GM18867 (cell line): ENCODE results near the gene SMIM1.
"Not testable (repeated sequence)": the region's sequence is repeated elsewhere in the genome, so short reads cannot be mapped to it uniquely, and the experiment has no call there.

Experiments used
- ATAC-seq: cut with Tn5 transposase; IDR thresholded peaks from one replicate; pipeline ENCODE4 v1.9.1; 2021; ENCODE audit warnings: mild to moderate bottlenecking, moderate library complexity; ENCODE audit not compliant: unreplicated experiment

Gene SMIM1, protein sequence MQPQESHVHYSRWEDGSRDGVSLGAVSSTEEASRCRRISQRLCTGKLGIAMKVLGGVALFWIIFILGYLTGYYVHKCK

DNA sequence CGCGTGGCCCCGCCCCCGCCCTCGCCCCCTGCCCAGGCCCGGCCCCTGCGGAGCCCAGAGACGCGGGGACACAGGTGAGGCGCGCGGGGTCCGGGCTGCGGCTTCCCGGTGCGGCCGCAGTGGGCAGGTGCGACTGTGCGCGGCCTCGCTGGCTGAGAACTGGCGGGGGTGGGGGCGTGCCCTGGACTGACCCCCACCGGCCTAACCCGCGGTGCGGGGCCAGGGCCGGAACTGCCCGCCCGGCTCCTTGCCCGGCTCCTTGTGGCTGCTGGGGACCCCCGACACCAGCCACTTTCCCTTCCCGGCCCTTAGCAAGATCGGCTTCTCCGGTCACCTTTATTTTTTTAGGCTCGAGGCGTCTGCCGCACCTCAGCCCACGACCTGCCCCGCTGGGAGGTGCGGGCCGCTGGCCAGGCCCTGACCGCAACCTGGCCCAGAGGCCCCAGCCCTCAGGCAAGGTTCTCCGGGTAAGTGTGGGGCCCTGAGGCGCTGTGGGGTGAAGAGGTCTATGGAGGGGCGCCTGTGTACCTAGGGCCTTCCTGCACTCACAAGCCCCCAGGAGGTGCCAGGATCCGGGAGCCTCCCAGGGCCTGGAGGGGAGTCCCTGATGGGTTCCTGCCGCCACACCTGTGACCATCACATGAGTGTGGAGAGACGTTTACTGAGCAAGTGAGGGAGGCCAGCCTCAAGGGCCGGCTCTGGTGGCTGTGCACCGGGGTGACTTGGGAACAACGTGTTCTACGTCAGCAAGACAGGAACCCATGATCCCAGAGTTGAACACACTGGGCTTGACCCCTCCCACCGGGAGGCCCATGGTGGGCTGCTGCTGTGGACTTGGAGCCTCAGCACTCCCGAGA is at the start of gene SMIM1:
SMIM1 (plus strand) TSS at position 35 of the 857 bp plus-strand sequence. CDS start 2,625 bp downstream, outside the sequence.
- ATAC-seq = peak; percentile 5

DNA sequence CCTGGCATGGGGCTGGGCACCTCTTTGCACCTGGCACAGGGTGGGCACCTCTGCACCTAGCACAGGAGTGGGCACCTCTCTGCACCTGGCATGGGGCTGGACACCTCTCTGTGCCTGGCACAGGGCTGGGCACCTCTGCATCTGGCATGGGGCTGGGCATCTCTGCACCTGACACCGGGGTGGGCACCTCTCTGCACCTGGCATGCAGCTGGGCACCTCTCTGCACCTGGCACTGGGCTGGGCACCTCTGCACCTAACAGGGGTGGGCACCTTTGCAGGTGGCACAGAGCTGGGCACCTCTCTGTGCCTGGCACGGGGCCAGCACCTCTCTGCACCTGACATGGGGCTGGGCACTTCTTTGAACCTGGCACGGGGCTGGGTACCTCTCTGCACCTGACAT is 49.7 kb upstream of the SMIM1 start:
- no peak for ATAC-seq

DNA sequence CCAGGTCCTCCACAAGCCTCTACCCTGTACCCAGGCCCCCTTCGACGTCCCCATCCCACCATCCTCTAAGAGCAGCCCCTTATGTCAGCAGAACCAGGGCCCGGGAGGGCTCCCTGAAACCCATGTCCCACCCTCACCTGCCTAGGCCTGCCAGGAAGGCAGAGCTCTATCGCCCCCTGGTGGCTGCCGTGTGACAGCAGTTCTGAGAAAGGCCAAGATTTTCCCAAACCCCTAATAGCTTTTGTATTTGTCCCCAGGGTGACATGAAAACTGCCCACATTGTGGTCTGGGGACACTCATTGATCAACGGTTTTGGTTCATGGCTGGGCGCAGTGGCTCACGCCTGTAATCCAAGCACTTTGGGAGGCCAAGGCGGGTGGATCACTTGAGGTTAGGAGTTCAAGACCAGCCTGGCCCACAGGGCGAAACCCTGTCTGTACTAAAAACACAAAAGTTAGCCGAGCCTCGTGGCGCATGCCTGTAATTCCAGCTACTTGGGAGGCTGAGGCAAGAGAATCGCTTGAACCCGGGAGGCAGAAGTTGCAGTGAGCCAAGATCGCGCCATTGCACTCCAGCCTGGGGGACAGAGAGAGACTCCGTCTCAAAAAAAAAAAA is 48.0 kb upstream of the SMIM1 start:
- ATAC-seq = not testable (repeated sequence)

DNA sequence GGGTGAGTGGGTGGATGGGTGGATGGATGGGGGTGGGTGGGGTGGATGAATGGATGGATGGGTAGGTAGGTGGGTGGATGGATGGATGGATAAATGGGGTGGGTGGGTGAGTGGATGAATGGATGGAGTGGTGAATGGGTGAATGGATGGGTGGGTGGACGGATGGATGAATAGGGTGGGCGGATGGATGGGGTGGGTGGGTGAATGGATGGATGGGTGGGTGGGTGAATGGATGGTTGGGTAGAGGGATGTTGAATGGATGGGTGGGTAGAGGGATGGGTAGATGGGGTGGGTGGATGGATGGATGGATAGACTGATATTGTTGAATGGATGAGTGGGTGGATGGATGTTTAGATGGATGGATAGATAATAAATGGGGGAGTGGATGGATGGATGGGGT is 47.2 kb upstream of the SMIM1 start:
- no peak for ATAC-seq

DNA sequence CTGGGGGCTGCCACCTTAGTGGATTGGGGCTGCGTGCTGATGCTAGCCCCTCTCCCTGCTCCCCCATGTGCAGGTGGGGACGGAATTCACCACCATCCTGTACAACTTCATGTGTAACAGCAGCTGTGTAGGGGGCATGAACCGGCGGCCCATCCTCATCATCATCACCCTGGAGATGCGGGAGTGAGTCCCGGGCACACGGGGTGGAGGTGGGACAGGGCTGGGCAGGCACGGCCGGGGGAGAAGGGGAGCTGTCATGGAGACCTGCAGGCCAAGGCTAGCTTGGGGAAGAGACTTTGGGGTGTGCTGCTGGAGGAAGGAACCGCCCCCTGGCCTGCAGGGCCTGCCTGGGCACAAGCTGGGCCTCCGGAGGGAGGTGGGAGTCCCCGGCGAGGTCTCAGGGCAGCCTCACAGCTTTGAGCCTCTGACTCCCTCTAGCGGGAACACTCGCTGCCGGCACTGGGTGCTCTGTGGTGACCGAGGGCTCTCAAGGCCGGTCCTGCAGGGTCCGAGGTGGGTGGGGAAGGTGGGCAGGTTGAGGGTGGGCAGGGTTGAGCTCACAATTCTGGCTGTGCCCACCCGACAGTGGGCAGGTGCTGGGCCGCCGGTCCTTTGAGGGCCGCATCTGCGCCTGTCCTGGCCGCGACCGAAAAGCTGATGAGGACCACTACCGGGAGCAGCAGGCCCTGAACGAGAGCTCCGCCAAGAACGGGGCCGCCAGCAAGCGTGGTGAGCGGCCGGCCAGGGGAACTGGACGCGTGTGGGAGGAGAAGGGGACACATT is 45.3 kb upstream of the SMIM1 start:
- no peak for ATAC-seq

DNA sequence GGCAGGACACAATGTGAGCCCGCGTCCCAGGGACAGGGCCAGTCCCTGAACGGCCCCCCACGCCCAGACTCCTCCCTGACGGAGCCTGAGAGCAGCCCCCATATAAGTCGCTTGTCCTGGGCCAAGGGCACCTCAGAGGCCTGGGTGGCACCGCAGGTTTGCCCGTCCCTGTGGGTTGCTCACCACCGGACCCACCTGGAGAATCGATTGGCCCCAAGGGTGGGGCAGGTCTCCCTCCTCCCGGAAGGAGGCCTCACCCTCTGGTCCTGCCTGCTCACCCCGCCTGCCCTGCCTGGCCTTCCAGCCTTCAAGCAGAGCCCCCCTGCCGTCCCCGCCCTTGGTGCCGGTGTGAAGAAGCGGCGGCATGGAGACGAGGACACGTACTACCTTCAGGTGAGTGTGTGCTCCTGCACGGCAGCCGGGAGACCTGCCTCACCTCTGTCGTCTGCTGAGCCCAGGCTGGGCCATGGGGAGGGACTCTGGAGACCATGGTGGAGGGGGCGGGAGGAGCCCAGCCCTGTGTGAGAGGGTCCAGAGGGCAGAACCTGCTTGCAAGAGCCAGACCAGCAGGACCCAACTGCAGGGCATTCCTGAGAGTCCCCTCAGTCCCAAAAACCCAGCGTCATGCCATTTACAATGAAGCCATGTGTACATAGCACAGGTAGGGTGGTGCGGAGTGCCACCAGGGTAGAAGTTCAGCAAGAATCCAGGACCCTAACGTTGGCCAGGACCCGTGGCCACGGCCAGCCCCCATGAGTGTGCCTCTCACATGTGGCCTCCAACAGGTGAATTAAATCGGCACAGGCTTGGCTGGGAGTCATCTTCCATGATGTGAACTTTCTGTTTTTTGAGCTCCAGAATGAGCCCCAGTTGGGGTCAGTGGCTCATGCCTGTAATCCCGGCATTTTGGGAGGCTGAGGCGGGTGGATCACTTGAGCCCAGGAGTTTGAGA is 44.4 kb upstream of the SMIM1 start:
- no peak for ATAC-seq

DNA sequence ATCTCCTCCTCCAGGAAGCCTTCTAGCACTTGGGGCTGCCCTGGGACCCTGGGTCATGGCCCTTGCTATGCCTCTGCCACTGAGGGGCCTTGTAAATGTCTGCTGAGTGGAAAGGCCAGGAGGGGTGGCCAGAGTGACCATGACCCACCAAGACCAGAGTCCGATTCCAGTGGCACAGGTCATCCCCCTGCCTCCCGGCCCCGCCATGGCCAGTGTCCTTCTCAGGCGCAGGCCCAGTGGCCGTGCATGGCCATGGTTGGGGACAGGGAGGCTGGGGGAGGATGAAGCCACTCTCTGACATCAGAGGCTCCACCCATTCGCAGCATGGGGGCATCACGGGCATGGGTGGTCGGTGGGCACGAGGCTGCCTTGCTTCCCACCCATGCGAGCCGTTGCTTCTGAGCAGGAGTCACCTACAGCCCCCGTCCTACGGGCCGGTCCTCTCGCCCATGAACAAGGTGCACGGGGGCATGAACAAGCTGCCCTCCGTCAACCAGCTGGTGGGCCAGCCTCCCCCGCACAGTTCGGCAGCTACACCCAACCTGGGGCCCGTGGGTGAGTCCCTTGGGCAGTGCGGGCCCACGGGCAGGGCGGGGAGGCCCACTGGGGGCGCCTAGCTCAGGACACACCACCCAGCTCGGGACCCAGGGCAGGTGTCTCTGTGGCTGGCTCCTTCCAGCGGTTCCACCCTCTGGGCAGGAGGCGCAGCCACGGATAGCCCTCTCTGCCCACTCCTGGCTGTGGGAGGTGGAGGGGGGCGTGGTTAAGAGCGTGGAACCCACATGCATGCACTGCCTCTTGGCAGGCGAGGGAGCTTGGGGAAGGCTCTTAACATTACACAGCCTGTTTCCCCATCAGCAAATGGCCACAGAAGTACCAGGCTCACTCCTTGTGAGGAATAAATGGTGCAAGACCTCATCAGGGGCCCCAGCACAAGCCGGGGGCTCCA is 42.7 kb upstream of the SMIM1 start:
- ATAC-seq = no peak

DNA sequence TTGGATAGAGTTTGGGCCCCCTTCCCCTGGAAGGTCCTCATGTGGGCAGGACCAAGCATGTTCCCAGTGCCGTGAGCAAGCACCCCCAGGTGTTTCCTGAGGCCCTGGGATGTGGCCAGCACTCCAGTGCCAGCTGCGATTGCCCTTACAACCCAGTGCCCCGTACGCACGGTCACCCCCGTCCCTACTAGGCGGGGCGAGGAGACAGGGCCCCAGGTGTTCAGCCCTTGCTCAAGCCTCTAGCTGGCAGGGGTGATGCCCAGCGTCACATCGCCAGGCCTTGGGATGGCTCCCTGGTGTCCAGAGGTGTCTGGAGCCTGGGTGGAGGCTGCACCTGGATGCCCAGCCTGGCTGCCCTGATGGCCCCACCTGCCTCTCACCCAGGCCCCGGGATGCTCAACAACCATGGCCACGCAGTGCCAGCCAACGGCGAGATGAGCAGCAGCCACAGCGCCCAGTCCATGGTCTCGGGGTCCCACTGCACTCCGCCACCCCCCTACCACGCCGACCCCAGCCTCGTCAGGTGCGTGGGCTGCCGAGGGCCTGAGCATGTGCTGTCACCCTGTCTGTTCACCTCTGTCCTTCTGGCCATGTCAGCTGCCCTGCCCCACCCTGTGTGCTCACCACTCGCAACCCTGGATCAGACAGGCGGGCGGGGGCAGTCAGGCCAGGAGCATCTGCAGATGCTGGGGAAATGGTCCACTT is 41.9 kb upstream of the SMIM1 start:
- no peak for ATAC-seq

DNA sequence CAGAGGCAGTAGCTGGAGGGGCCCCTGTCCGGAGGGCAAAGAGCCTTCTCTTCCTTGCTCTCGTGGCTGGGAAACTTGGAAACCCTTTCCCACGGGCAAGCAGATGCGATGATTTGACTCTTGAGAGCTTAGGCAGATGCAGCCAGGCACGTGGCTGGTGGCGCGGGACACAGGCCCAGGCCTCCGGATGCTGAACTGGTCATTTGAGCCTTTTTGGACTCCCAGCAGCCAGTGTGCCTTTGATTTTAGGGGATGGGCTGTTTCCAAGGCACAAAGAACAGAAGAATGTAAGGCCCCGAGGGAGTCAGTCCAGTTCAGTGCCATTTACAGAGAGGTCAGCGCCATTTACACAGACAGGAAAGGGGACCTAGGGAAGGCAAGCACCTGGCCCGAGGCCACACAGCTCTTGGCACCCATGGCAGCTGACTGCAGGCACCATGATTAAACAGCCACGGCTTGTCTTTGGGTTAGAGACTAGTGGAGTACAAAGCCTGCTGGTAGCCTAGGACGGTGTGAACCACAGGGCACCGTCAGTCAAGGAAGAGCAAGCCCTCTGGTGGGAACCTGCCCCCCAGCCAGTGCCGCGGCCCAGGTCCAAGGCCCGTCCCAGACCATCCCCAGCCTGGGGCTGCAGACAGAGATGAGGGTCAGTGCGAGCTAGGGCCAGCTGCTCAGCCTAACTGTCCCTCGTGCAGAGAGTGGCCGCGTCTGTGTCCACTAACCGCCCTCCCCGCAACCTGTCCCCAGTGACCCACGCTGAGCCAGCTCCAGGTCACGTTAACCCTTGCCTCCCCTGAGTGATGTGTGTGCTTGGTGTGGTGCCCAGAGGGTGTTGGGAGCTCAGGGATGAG is 40.7 kb upstream of the SMIM1 start:
- no peak for ATAC-seq

DNA sequence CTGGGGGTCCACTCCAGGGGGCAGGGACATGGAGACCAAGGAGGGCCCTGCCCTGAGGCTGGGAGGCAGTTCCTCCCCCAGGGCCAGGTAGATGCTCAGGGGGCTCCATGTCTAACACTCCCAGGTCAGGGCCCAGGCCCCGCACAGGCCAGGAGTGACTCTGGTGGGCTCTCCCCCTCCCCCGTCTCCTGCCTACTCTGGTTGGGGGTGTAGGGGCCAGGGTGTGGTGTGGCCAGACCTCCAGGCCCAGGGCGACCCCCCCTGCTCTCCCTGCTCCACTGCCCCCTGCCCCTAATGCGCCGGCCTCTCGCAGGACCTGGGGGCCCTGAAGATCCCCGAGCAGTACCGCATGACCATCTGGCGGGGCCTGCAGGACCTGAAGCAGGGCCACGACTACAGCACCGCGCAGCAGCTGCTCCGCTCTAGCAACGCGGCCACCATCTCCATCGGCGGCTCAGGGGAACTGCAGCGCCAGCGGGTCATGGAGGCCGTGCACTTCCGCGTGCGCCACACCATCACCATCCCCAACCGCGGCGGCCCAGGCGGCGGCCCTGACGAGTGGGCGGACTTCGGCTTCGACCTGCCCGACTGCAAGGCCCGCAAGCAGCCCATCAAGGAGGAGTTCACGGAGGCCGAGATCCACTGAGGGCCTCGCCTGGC is 40.0 kb upstream of the SMIM1 start:
- ATAC-seq = no peak

DNA sequence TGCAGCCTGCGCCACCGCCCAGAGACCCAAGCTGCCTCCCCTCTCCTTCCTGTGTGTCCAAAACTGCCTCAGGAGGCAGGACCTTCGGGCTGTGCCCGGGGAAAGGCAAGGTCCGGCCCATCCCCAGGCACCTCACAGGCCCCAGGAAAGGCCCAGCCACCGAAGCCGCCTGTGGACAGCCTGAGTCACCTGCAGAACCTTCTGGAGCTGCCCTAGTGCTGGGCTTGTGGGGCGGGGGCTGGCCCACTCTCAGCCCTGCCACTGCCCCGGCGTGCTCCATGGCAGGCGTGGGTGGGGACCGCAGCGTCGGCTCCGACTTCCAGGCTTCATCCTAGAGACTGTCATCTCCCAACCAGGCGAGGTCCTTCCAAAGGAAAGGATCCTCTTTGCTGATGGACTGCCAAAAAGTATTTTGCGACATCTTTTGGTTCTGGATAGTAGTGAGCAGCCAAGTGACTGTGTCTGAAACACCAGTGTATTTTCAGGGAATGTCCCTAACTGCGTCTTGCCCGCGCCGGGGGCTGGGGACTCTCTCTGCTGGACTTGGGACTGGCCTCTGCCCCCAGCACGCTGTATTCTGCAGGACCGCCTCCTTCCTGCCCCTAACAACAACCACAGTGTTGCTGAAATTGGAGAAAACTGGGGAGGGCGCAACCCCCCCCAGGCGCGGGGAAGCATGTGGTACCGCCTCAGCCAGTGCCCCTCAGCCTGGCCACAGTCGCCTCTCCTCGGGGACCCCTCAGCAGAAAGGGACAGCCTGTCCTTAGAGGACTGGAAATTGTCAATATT is 39.3 kb upstream of the SMIM1 start:
- ATAC-seq = no peak

DNA sequence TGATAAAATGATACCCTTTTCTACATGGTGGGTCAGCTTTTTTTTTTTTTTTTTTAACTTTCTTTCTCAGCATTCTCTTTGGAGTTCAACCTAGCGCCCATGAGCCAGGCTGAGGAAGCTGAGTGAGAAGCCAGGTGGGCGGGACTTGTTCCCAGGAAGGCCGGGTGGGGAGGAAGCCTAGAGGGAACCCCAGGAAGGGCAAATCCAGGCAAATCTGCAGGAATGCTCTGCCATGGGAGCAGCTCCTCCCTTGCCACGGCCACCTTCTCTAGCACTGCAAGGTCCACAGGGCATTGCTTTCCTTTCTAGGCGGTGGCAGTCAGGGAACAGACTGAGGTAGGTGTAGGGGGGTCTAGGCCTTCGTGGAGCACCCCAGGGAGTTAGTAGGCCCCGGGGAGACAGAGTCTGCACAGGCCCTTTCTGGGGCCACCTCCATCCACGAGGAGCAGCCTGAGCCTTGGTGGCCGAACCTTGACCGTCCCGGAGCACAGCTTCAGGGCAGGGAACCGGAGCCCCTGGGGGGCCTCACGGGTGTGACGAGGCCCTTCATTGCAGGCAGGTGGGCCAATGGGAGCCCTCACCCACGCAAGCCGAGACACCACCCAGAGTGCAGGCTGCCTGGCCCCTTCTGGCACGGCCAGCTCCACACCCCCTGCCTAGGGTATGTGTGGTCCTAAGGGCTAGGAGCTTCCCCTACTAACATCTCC is 38.5 kb upstream of the SMIM1 start:
- ATAC-seq = no peak

DNA sequence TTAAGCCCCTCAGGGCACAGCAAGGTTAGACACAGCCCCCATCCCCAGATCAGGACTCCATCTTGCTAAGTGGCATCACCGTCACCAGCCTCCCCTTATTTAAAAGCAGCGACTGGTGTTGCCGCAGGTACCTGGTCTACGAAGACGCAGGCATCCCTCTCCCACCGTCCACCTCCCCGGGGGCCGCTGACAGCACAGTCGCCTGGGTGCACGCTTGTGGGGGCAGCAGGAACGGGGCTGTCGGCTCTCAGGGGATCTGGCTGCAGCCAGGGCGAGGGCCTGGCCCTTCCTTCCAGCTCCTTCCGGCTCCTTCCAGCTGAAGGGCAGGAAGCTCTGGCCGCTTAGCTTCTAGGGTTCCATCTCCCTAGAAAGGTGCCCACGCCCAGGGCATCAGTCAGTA is 37.9 kb upstream of the SMIM1 start:
- ATAC-seq = no peak

DNA sequence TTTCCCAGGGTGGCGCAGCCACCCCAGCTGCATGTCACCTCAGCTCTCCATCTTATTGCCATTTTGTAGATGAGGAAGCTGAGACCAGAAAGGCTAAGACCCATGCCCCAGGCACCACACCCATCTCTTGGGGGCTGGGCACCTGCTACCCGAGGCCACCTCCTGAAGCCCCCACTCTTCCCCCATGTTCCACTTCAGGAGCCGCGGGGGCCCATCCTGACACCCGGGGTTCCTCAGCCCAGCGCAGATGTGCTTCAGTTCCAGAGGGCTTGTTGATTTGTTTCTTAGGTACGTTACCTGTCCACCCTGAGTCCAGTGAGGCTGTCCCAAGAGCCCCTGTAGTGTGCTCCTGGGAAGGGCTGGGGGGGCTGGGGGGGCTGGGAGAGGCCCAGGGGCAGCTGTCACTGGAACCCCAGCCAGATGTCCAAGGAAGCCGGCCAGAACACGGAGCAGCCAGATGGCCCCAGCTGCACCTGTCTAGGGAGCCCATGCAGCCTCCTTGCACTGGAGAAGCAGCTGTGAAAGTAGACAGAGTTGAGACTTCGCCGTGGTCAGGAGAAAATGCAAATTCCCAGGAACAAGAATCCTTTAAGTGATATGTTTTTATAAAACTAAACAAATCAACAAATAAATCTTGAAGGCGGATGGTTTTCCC is 37.4 kb upstream of the SMIM1 start:
- ATAC-seq = no peak

DNA sequence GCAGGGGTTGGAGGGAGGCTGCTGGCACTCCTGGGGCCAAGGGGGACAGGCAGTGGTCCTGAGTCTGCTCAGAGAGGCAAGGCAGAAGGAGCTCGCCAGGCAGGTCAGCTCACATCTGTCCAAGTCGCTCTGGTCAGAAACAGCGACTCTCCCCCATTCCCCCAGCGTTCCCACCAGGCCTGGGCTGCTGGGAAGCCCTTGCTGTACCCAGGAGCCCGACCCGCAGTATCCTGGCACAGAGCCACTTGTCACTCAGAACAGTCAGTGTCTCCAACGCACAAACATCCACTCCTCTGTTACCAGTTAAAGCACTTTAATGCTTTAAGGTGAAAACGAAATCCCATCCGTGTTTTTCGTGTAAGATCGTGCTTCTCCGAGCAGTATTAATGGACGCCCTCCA is 36.9 kb upstream of the SMIM1 start:
- no peak for ATAC-seq
